CD14-positive monocyte (primary cell): ENCODE measurements around the gene ICAM3. TPM values are rescaled to one million over a fixed set of nuclear protein-coding genes. Genes with fewer than 3 reads are reported as not detected.

Source experiments
- DNase-seq, 3 donors: peaks; one replicate each; pipeline ENCODE4 v3.0.0-alpha.2; 2011 to 2022
- H2AFZ ChIP-seq: 2 replicates; pipeline ENCODE4 v1.6.0; 2012; ENCODE audit warnings: mild to moderate bottlenecking, low read depth, low read length, inconsistent platforms; ENCODE audit not compliant: insufficient read depth, poor library complexity, severe bottlenecking
- H3K27ac ChIP-seq, 2 donors: 1 replicate in 1 of 2; 2 replicates in 1 of 2; pipeline ENCODE4 v1.5.1; 2012 to 2013; ENCODE audit warnings: low read length in 2 of 2, control low read depth in 1 of 2, inconsistent platforms in 1 of 2, low read depth in 1 of 2, mild to moderate bottlenecking in 1 of 2
- H3K27me3 ChIP-seq, 2 donors: one replicate each; pipeline versions ENCODE4 v1.6.0 to v1.6.1; 2011 to 2013; ENCODE audit warnings: low read length in 2 of 2; ENCODE audit not compliant: control insufficient read depth in 2 of 2, insufficient read depth in 2 of 2
- H3K36me3 ChIP-seq, 2 donors: replicated peaks in 1 of 2; 1 replicate in 1 of 2; 2 replicates in 1 of 2; pipeline versions ENCODE4 v1.5.1 to v1.6.1; 2012 to 2013; ENCODE audit warnings: low read length in 2 of 2, control low read depth in 1 of 2, inconsistent platforms in 1 of 2, mild to moderate bottlenecking in 1 of 2; ENCODE audit not compliant: insufficient read depth in 2 of 2, control insufficient read depth in 1 of 2
- H3K4me1 ChIP-seq, 2 donors: 1 replicate in 1 of 2; 2 replicates in 1 of 2; pipeline versions ENCODE4 v1.5.1 to v1.6.1; 2012 to 2013; ENCODE audit warnings: low read length in 2 of 2, control low read depth in 1 of 2, inconsistent platforms in 1 of 2, mild to moderate bottlenecking in 1 of 2, moderate library complexity in 1 of 2; ENCODE audit not compliant: insufficient read depth in 2 of 2, control insufficient read depth in 1 of 2
- H3K4me2 ChIP-seq: replicated peaks from 2 replicates; pipeline ENCODE3; 2012; ENCODE audit warnings: low read length, moderate library complexity, mild to moderate bottlenecking; ENCODE audit not compliant: poor library complexity, severe bottlenecking; ENCODE audit errors: extremely low read depth
- H3K4me3 ChIP-seq, 3 experiments: fragments of 200-600 bp in 1 of 3; sonication (generic) in 1 of 3; replicated peaks in 1 of 3; 1 replicate in 2 of 3; 2 replicates in 1 of 3; pipeline ENCODE4 v1.5.1; 2011 to 2013; ENCODE audit warnings: low read length in 3 of 3, mild to moderate bottlenecking in 3 of 3, control low read depth in 2 of 3, low read depth in 2 of 3, inconsistent platforms in 1 of 3, moderate library complexity in 1 of 3
- H3K79me2 ChIP-seq: 2 replicates; pipeline ENCODE4 v1.6.0; 2012; ENCODE audit warnings: mild to moderate bottlenecking, control low read depth, inconsistent platforms, low read length, moderate library complexity; ENCODE audit not compliant: insufficient read depth
- H3K9ac ChIP-seq: 2 replicates; pipeline ENCODE4 v1.6.0; 2017; ENCODE audit warnings: low read length, mild to moderate bottlenecking; ENCODE audit not compliant: insufficient read depth, poor library complexity, severe bottlenecking
- H3K9me3 ChIP-seq, 2 donors: replicated peaks in 1 of 2; 1 replicate in 1 of 2; 2 replicates in 1 of 2; pipeline versions ENCODE4 v1.5.1 to v1.6.1; 2012 to 2013; ENCODE audit warnings: low read length in 2 of 2, control low read depth in 1 of 2; ENCODE audit not compliant: control insufficient read depth in 1 of 2, insufficient read depth in 1 of 2
- H4K20me1 ChIP-seq: 2 replicates; pipeline ENCODE4 v1.6.0; 2012; ENCODE audit warnings: mild to moderate bottlenecking, low read length, control low read depth, moderate library complexity; ENCODE audit not compliant: insufficient read depth
- H3K27ac Mint-ChIP-seq, 7 donors: one replicate each; pipeline ENCODE4 v1.8.0; 2020; ENCODE audit warnings: mild to moderate bottlenecking in 7 of 7, mixed read lengths in 7 of 7, moderate library complexity in 6 of 7, inconsistent platforms in 2 of 7
- H3K27me3 Mint-ChIP-seq, 3 donors: one replicate each; pipeline ENCODE4 v1.8.0; 2021 to 2022; ENCODE audit warnings: low read depth in 3 of 3, mild to moderate bottlenecking in 3 of 3, mixed read lengths in 3 of 3, moderate library complexity in 3 of 3, inconsistent platforms in 1 of 3
- H3K36me3 Mint-ChIP-seq, 2 donors: one replicate each; pipeline ENCODE4 v1.8.0; 2020; ENCODE audit warnings: mixed read lengths in 2 of 2, inconsistent platforms in 1 of 2, mild to moderate bottlenecking in 1 of 2
- H3K4me1 Mint-ChIP-seq: one replicate; pipeline ENCODE4 v1.8.0; 2020; ENCODE audit warnings: mild to moderate bottlenecking, mixed read lengths
- H3K4me3 Mint-ChIP-seq, 2 donors: one replicate each; pipeline ENCODE4 v1.8.0; 2020; ENCODE audit warnings: mild to moderate bottlenecking in 2 of 2, mixed read lengths in 2 of 2, moderate library complexity in 1 of 2
- H3K9me3 Mint-ChIP-seq, 7 donors: one replicate each; pipeline ENCODE4 v1.8.0; 2020 to 2022; ENCODE audit warnings: mixed read lengths in 7 of 7, mild to moderate bottlenecking in 6 of 7, moderate library complexity in 6 of 7, inconsistent platforms in 2 of 7
- CTCF ChIP-seq: fragments of 200-600 bp; IDR thresholded peaks from one replicate; pipeline ENCODE4 v1.8.0; 2022; ENCODE audit warnings: antibody characterized with exemption, mild to moderate bottlenecking
- WGBS: methylation state at CpG from one replicate; pipeline ENCODE4 v1.1.5; 2013; ENCODE audit warnings: missing lambda C conversion rate; ENCODE audit not compliant: insufficient coverage; 5-methylcytosine and 5-hydroxymethylcytosine counted together
- intact Hi-C, 2 donors: fragments of 100-400 bp; cut with micrococcal nuclease; formaldehyde crosslinking; loops; one replicate each; pipeline versions ENCODE4 v1.15.0 to v1.15.1; 2023
- polyA plus RNA-seq, 3 donors: library from polyadenylated mRNA; depleted of rRNA in 1 of 3; unstranded in 2 of 3; stranded (reverse) in 1 of 3; fragments of 300-500 nt in 2 of 3; fragments of >200 nt in 1 of 3; fragmentation: Illumina TruSeq in 2 of 3; gene quantifications; 1 replicate in 2 of 3; 2 replicates in 1 of 3; pipeline ENCODE4 v1.2.3, GENCODE V29; 2012 to 2021

The ICAM3 gene
- polyA plus RNA-seq, 3 donors, result 189 to 234 (median 198) TPM

GRCh38 chr19:10293637-10294367 lies 45.6 kb downstream of the ICAM3 start:
- peaks cover 37 to 75% of the 10 kb centered on the region in 2 donors for H3K27me3 ChIP-seq
- peak overlapping the region in 1 of 3 experiments; percentile 74 for H3K4me3 ChIP-seq
- H3K4me3 Mint-ChIP-seq, result peak overlapping the region; percentile 6 to 94
- no peaks in the 10 kb centered on the region for H3K36me3 ChIP-seq
- H2AFZ ChIP-seq, result no peak overlapping the region
- H3K4me1 ChIP-seq, result peaks cover 71 to 74% of the 10 kb centered on the region in 2 donors
- H3K4me1 Mint-ChIP-seq, result peaks cover 61% of the 10 kb centered on the region
- H3K27me3 Mint-ChIP-seq, result peaks cover 80 to 94% (median 84%) of the 10 kb centered on the region in 3 donors
- H3K9ac ChIP-seq, result no peak overlapping the region
- H3K9me3 Mint-ChIP-seq, result peaks cover 0 to 52% (median 26%) of the 10 kb centered on the region in 7 donors
- no peak overlapping the region for H3K27ac ChIP-seq
- peak overlapping the region; percentile 78 for H3K4me2 ChIP-seq
- peaks cover 11% of the 10 kb centered on the region for H4K20me1 ChIP-seq
- intact Hi-C loops, result no loop called here
- peaks cover 17 to 20% of the 10 kb centered on the region in 2 donors for H3K36me3 Mint-ChIP-seq
- H3K9me3 ChIP-seq, result peaks cover 6 to 22% of the 10 kb centered on the region in 2 donors
- no peaks in the 10 kb centered on the region for H3K79me2 ChIP-seq
- no peak overlapping the region for H3K27ac Mint-ChIP-seq
- no peak for TF ChIP-seq CTCF
- 47% methylated on average over 49 of the region's 49 CpGs for WGBS
- no peak for DNase-seq

- no peak overlapping the region for H3K9ac ChIP-seq
- peak overlapping the region; percentile 67 for H2AFZ ChIP-seq
- H3K36me3 Mint-ChIP-seq, result peaks cover 19 to 25% of the 10 kb centered on the region in 2 donors
- H3K9me3 ChIP-seq, result peaks cover 6 to 22% of the 10 kb centered on the region in 2 donors
- H3K27me3 ChIP-seq, result peaks cover 37 to 82% of the 10 kb centered on the region in 2 donors
- H3K4me1 Mint-ChIP-seq, result peaks cover 67% of the 10 kb centered on the region
- intact Hi-C loops, result no loop called here
- TF ChIP-seq CTCF, result no peak
- WGBS, result 39% methylated on average over 50 of the region's 56 CpGs
- H3K27me3 Mint-ChIP-seq, result peaks cover 83 to 97% (median 88%) of the 10 kb centered on the region in 3 donors
- peak overlapping the region in 2 of 3 experiments; percentile 36 to 74 for H3K4me3 ChIP-seq
- H3K4me3 Mint-ChIP-seq, result peak overlapping the region; percentile 75 to 94
- no peaks in the 10 kb centered on the region for H3K36me3 ChIP-seq
- H3K27ac Mint-ChIP-seq, result peak overlapping the region in 6 of 7 donors; percentile 54 to 90 (median 86)
- DNase-seq, result peak in 1 of 3 donors; percentile 15
- peaks cover 11% of the 10 kb centered on the region for H4K20me1 ChIP-seq
- H3K27ac ChIP-seq, result no peak overlapping the region
- H3K9me3 Mint-ChIP-seq, result peaks cover 0 to 55% (median 29%) of the 10 kb centered on the region in 7 donors
- H3K4me2 ChIP-seq, result peak overlapping the region; percentile 78
- no peaks in the 10 kb centered on the region for H3K79me2 ChIP-seq
- H3K4me1 ChIP-seq, result peaks cover 78 to 82% of the 10 kb centered on the region in 2 donors
Observed at GRCh38 chr19:10292789-10293636, 46.4 kb downstream of the ICAM3 start.
